Lung (tissue), 12 donors: Measurements from ENCODE around the gene RNFT2. TPM values are rescaled to one million over a fixed set of nuclear protein-coding genes. Genes with fewer than 3 reads are reported as not detected.

ENCODE experiments used
- ATAC-seq: fragments of 200-7000 bp; cut with Tn5 transposase; one replicate; pipeline ENCODE4 v1.9.1; 2020; ENCODE audit warnings: moderate number of reproducible peaks; ENCODE audit not compliant: insufficient read depth, low FRiP score
- DNase-seq, 3 donors: peaks; one replicate each; pipeline ENCODE4 v3.0.0-alpha.2; 2013 to 2017
- H3K27ac ChIP-seq, 2 donors: one replicate each; pipeline ENCODE4 v1.5.1; 2013; ENCODE audit warnings: mild to moderate bottlenecking in 2 of 2, moderate library complexity in 2 of 2, control low read depth in 1 of 2, inconsistent platforms in 1 of 2, low read depth in 1 of 2, low read length in 1 of 2
- H3K27me3 ChIP-seq, 3 donors: one replicate each; pipeline ENCODE4 v1.5.1; 2013; ENCODE audit warnings: low read length in 2 of 3; ENCODE audit not compliant: control insufficient read depth in 3 of 3, insufficient read depth in 3 of 3
- H3K36me3 ChIP-seq, 4 donors: one replicate each; pipeline ENCODE4 v1.5.1; 2013; ENCODE audit warnings: low read length in 4 of 4, mild to moderate bottlenecking in 1 of 4, moderate library complexity in 1 of 4; ENCODE audit not compliant: control insufficient read depth in 4 of 4, insufficient read depth in 4 of 4
- H3K4me1 ChIP-seq, 5 donors: one replicate each; pipeline ENCODE4 v1.5.1; 2013; ENCODE audit warnings: low read length in 5 of 5, mild to moderate bottlenecking in 2 of 5, moderate library complexity in 1 of 5; ENCODE audit not compliant: control insufficient read depth in 5 of 5, insufficient read depth in 5 of 5
- H3K4me3 ChIP-seq: one replicate; pipeline ENCODE4 v1.5.1; 2013; ENCODE audit warnings: mild to moderate bottlenecking, control low read depth, moderate library complexity
- H3K9ac ChIP-seq, 2 donors: one replicate each; pipeline ENCODE4 v1.5.1; 2013; ENCODE audit warnings: low read length in 2 of 2, control low read depth in 1 of 2; ENCODE audit not compliant: insufficient read depth in 1 of 2
- H3K9me3 ChIP-seq, 4 donors: one replicate each; pipeline ENCODE4 v1.5.1; 2013; ENCODE audit warnings: low read length in 3 of 4, mild to moderate bottlenecking in 1 of 4, moderate library complexity in 1 of 4; ENCODE audit not compliant: control insufficient read depth in 4 of 4, insufficient read depth in 3 of 4
- WGBS, 2 donors: extraction: QIAGEN DNeasy Blood & Tissue Kit; methylation state at CpG; one replicate each; pipeline ENCODE4 v1.1.7; 2013; 5-methylcytosine and 5-hydroxymethylcytosine counted together
- polyA plus RNA-seq, 2 donors: library from polyadenylated mRNA; stranded (reverse); fragments of 200-250 nt; gene quantifications; one replicate each; pipeline ENCODE4 v1.2.1, GENCODE V29; 2013
- total RNA-seq, 2 donors: library from RNA; depleted of rRNA in 1 of 2; stranded (reverse); fragments of >200 nt in 1 of 2; gene quantifications; one replicate each; pipeline ENCODE4 v1.2.1, GENCODE V29; 2014 to 2021
- TF ChIP-seq, protein P1 (sequence below): IDR thresholded peaks from 2 replicates; pipeline ENCODE4 v1.5.1; 2012; ENCODE audit warnings: mild to moderate bottlenecking; ENCODE audit errors: control extremely low read depth, extremely low read depth
- donor health status: control.
- donor health status: control.
- donor health status: Bipolar disorder and iron deficiency.
- donor health status: healthy.
- donor health status: DM: yes; HTN: yes; CAD: no.

The RNFT2 gene
- total and polyA plus RNA-seq, 4 donors: 0.37 to 4.9 (median 2.2) TPM

GRCh38 chr12:116821291-116821690, 83.2 kb downstream of the RNFT2 start:
- Histone ChIP-seq H3K9me3 (peaks cover 0 to 3% (median 0%) of the 10 kb centered on the region in 4 donors), H3K36me3 (peaks cover 0 to 3% (median 0%) of the 10 kb centered on the region in 4 donors), H3K9ac (no peak overlapping the region), H3K4me1 (peaks cover 0 to 11% (median 0%) of the 10 kb centered on the region in 5 donors), H3K4me3 (no peak overlapping the region), H3K27me3 (no peaks in the 10 kb centered on the region), H3K27ac (no peak overlapping the region)
- no peak for DNase-seq
- ATAC-seq: no peak
- TF ChIP-seq, protein P1, sequence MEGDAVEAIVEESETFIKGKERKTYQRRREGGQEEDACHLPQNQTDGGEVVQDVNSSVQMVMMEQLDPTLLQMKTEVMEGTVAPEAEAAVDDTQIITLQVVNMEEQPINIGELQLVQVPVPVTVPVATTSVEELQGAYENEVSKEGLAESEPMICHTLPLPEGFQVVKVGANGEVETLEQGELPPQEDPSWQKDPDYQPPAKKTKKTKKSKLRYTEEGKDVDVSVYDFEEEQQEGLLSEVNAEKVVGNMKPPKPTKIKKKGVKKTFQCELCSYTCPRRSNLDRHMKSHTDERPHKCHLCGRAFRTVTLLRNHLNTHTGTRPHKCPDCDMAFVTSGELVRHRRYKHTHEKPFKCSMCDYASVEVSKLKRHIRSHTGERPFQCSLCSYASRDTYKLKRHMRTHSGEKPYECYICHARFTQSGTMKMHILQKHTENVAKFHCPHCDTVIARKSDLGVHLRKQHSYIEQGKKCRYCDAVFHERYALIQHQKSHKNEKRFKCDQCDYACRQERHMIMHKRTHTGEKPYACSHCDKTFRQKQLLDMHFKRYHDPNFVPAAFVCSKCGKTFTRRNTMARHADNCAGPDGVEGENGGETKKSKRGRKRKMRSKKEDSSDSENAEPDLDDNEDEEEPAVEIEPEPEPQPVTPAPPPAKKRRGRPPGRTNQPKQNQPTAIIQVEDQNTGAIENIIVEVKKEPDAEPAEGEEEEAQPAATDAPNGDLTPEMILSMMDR: no peak
- 75 to 77% methylated on average over 8 of the region's 8 CpGs for WGBS, 2 donors

DNA sequence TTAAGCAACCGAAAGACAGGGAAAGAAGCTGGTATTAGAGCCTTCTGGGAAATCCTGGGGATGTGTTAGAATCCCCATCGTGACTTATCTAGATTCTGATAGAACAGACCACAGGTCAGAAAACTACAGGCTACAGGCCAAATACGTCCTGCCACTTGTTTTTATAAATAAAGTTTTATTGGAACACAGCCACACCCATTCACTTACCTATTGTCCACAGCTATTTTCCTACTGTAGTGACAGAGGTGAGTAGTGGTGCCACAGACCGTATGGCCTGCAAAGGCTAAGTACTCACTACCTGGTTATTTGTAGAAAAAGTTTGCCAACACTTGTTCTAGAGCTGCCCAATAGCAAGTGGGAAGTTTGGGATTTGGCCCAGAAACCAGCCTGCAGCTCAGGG, 89.3 kb downstream of the RNFT2 start:
- H3K9ac ChIP-seq: no peak overlapping the region
- H3K4me1 ChIP-seq: no peaks in the 10 kb centered on the region
- DNase-seq (no peak), ATAC-seq (no peak)
- TF ChIP-seq, protein P1: no peak
- no peak overlapping the region for H3K27ac ChIP-seq
- 90 to 93% methylated on average over 4 of the region's 4 CpGs for WGBS, 2 donors
- no peak overlapping the region for H3K4me3 ChIP-seq
- peaks cover 0 to 3% (median 0%) of the 10 kb centered on the region in 4 donors for H3K9me3 ChIP-seq
- no peaks in the 10 kb centered on the region for H3K36me3 ChIP-seq
- H3K27me3 ChIP-seq: no peaks in the 10 kb centered on the region

DNA sequence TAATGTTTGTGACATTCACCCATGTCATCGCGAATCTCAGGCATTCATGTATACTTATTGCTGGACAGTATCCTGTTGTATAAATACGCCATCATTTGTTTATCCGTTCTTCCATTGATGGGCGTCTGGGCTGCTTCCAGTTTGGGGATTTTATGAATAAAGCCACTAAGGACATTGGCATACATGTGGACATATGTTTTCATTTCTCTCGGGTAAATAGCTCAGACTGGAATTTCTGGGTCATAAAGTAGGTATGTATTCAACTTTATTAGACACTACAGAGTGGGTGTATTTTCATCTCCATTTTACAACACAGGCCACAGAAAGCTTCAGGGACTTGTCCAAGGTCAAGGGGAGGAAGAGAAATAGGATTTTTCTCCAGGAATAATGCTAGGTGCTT, 94.2 kb downstream of the RNFT2 start:
- no peak overlapping the region for H3K9ac ChIP-seq
- 75 to 84% methylated on average over 6 of the region's 6 CpGs for WGBS, 2 donors

More for the DNA sequence above, 94.2 kb downstream of the RNFT2 start:
- no peaks in the 10 kb centered on the region for H3K27me3 ChIP-seq
- no peaks in the 10 kb centered on the region for H3K36me3 ChIP-seq
- ATAC-seq: no peak
- H3K4me1 ChIP-seq: no peaks in the 10 kb centered on the region
- H3K4me3 ChIP-seq: no peak overlapping the region
- no peaks in the 10 kb centered on the region for H3K9me3 ChIP-seq
- TF ChIP-seq, protein P1: no peak
- no peak for DNase-seq
- no peak overlapping the region for H3K27ac ChIP-seq
